GM12878 (cell line): ENCODE measurements around the gene CD84. TPM values are rescaled to one million over a fixed set of nuclear protein-coding genes. Genes with fewer than 3 reads are reported as not detected.

Experiments
- ATAC-seq: fragments of 200-7000 bp; cut with Tn5 transposase; 3 replicates; pipeline ENCODE4 v1.9.1; 2020; ENCODE audit warnings: mild to moderate bottlenecking, moderate library complexity
- BruUV-seq: library from RNA; stranded (reverse); fragments of 400-500 nt; replicated peaks from 2 replicates; lab custom pipeline; 2021; lab: Mats Ljungman, UMichigan
- CTCF ChIA-PET: fragments of 300-600 bp; sonication (Branson Sonifier 250); formaldehyde crosslinking; extraction: SDS; loops from one replicate; lab custom pipeline; 2021; ENCODE audit warnings: inconsistent platforms; lab: Yijun Ruan, JAX
- POLR2A ChIA-PET: fragments of 350-600 bp; formaldehyde crosslinking; extraction: SDS; loops from one replicate; lab custom pipeline; 2021; ENCODE audit warnings: inconsistent platforms; lab: Charles Lee
- RAD21 ChIA-PET: fragments of 300-600 bp; sonication (Branson Sonifier 250); formaldehyde crosslinking; loops from one replicate; lab custom pipeline; 2023; ENCODE audit warnings: antibody characterized with exemption; ENCODE audit not compliant: unreplicated experiment; lab: Charles Lee
- SMC1A ChIA-PET: fragments of 300-600 bp; sonication (Branson Sonifier 250); formaldehyde crosslinking; loops from one replicate; lab custom pipeline; 2023; ENCODE audit not compliant: unreplicated experiment, uncharacterized antibody; lab: Charles Lee
- DNase-seq: peaks from one replicate; pipeline ENCODE4 v3.0.0-alpha.2; 2011; ENCODE audit warnings: low read depth, low spot score
- FAIRE-seq: peaks from 3 replicates; lab custom pipeline; 2011; peaks lifted over from hg19 to GRCh38; lab: Jason Lieb, UNC
- H2AFZ ChIP-seq: 2 replicates; pipeline ENCODE4 v1.6.0; 2011; ENCODE audit warnings: low read depth, low read length, control low read depth; ENCODE audit not compliant: control insufficient read depth
- H3K27ac ChIP-seq: 2 replicates; pipeline ENCODE4 v1.5.1; 2011; ENCODE audit warnings: control low read depth; ENCODE audit not compliant: control insufficient read depth, insufficient read depth
- H3K27me3 ChIP-seq, 2 experiments: replicated peaks in 1 of 2; 2 replicates each; pipeline versions ENCODE4 v1.6.0 to v1.6.1; 2011; ENCODE audit warnings: low read length in 1 of 2; ENCODE audit not compliant: control insufficient read depth in 2 of 2, insufficient read depth in 2 of 2
- H3K36me3 ChIP-seq, 2 experiments: 2 replicates each; pipeline ENCODE4 v1.5.1; 2011; ENCODE audit warnings: low read length in 1 of 2; ENCODE audit not compliant: control insufficient read depth in 2 of 2, insufficient read depth in 2 of 2
- H3K4me1 ChIP-seq: 2 replicates; pipeline ENCODE4 v1.6.1; 2011; ENCODE audit warnings: mild to moderate bottlenecking, low read length, moderate library complexity, mixed read lengths; ENCODE audit not compliant: control insufficient read depth, insufficient read depth
- H3K4me2 ChIP-seq: 2 replicates; pipeline ENCODE4 v1.6.0; 2011; ENCODE audit warnings: control low read depth; ENCODE audit not compliant: control insufficient read depth, insufficient read depth
- H3K4me3 ChIP-seq: fragments of 200-600 bp; sonication (generic); 2 replicates; pipeline ENCODE4 v1.5.1; 2016
- H3K79me2 ChIP-seq: 2 replicates; pipeline ENCODE4 v1.6.0; 2011; ENCODE audit warnings: low read length; ENCODE audit not compliant: control insufficient read depth, insufficient read depth
- H3K9ac ChIP-seq: 2 replicates; pipeline ENCODE4 v1.8.0; 2011; ENCODE audit warnings: low read length, control low read depth, mixed read lengths; ENCODE audit not compliant: control insufficient read depth, insufficient read depth
- H3K9me3 ChIP-seq: replicated peaks from 3 replicates; pipeline ENCODE4 v1.5.1; 2011; ENCODE audit warnings: mild to moderate bottlenecking, low read length; ENCODE audit not compliant: control insufficient read depth, insufficient read depth
- H4K20me1 ChIP-seq: 2 replicates; pipeline ENCODE4 v1.6.0; 2011; ENCODE audit not compliant: control insufficient read depth, insufficient read depth
- E2F8 ChIP-seq: fragments of 450-650 bp; IDR thresholded peaks from 2 replicates; pipeline ENCODE4 v1.6.1; 2018; ENCODE audit warnings: mild to moderate bottlenecking, low read depth, moderate library complexity; ENCODE audit not compliant: partially characterized antibody
- TCF7 ChIP-seq: IDR thresholded peaks from 2 replicates; pipeline ENCODE4 v1.6.1; 2014; ENCODE audit warnings: antibody characterized with exemption, borderline replicate concordance
- WGBS: methylation state at CpG from one replicate; pipeline ENCODE4 v1.1.6; 2016; ENCODE audit warnings: low lambda C conversion rate; ENCODE audit not compliant: insufficient replicate concordance, insufficient coverage; ENCODE audit errors: missing lambda C conversion rate; 5-methylcytosine and 5-hydroxymethylcytosine counted together
- in situ Hi-C: fragments of 300-500 bp; cut with MboI; formaldehyde crosslinking; loops from 9 replicates; pipeline ENCODE4 v1.14.3; 2018; ENCODE audit warnings: mixed read lengths
- intact Hi-C: fragments of 100-400 bp; cut with micrococcal nuclease; formaldehyde crosslinking; loops from one replicate; pipeline ENCODE4 v1.14.2; 2022; ENCODE audit not compliant: unreplicated experiment
- polyA plus RNA-seq, 11 experiments: library from polyadenylated mRNA; depleted of rRNA in 4 of 11; unstranded in 6 of 11; stranded (reverse) in 5 of 11; fragments of >200 nt; fragmentation: Nextera tagmentation in 4 of 11; fragmentation: Illumina TruSeq in 1 of 11; extraction: Ambion mirVana in 4 of 11; extraction: Trizol in 1 of 11; gene quantifications; 1 replicate in 1 of 11; 2 replicates in 10 of 11; pipeline versions ENCODE4 v1.2.1 to v1.2.3, GENCODE V29; 2011 to 2016; ENCODE audit warnings: inconsistent platforms in 2 of 11, missing spikeins in 2 of 11, low read depth in 1 of 11
- total RNA-seq, 4 experiments: library from RNA; depleted of rRNA in 3 of 4; stranded (reverse); fragments of >200 nt in 3 of 4; fragmentation: Illumina TruSeq in 1 of 4; extraction: Trizol in 1 of 4; gene quantifications; 2 replicates each; pipeline versions ENCODE4 v1.2.1 to v1.2.3, GENCODE V29; 2013 to 2021

The CD84 gene
- total and polyA plus RNA-seq, 10 of the 15 experiments (the other 5 are each of a cell fraction or from before 2014, with no cell fraction given): 3.4 to 20.3 (median 11.7) TPM

- Histone ChIP-seq H3K27ac (0 out of 2 replicates have a peak overlapping the region, but pooled peaks have one; percentile 2), H3K4me3 (no peak overlapping the region), H2AFZ (no peak overlapping the region; the same call in none of the 2 replicates), H3K9ac (no peak overlapping the region), H4K20me1 (no peaks in the 10 kb centered on the region), H3K9me3 (peaks cover 10% of the 10 kb centered on the region; the same call in 2 of the 3 replicates), H3K4me2 (no peak overlapping the region), H3K79me2 (peaks cover 8% of the 10 kb centered on the region), H3K27me3 (no peaks in the 10 kb centered on the region), H3K36me3 (no peaks in the 10 kb centered on the region), H3K4me1 (no peaks in the 10 kb centered on the region; the same call in 1 of the 2 replicates)
- in situ Hi-C loops (no loop called here), intact Hi-C loops (no loop called here)
- POLR2A ChIA-PET: interaction anchor here (1.2 to 2.5 kb wide), 6 partner anchors 8 to 47 kb away, joined by 3 to 14 read pairs (median 5); no protein-coding TSS in a partner anchor
- 74% methylated on average over 4 of the region's 4 CpGs for WGBS
- RAD21 ChIA-PET: interaction anchor here (1.1 to 4.3 kb wide), 4 partner anchors 8 to 45 kb away, joined by 3 to 12 read pairs (median 6); no protein-coding TSS in a partner anchor
- SMC1A ChIA-PET: interaction anchor here (1.2 to 30.0 kb wide), 6 partner anchors 7 to 130 kb away, joined by 3 to 735 read pairs (median 16); partner anchors contain the start of gene CD84
- DNase-seq (no peak), FAIRE-seq (no peak), ATAC-seq (no peak)
- TF ChIP-seq E2F8 (no peak), TCF7 (0 out of 2 replicates have a peak, but pooled peaks have one; percentile 16)
- no TSS peak for BruUV-seq
- CTCF ChIA-PET: interaction anchor here (1.0 to 3.2 kb wide), 7 partner anchors 9 to 45 kb away, joined by 3 to 12 read pairs (median 4); no protein-coding TSS in a partner anchor
Measured at GRCh38 chr1:160560045-160560705, 19.1 kb downstream of the CD84 start.
